Measurements from ENCODE around the gene AKAP13.

DNA sequence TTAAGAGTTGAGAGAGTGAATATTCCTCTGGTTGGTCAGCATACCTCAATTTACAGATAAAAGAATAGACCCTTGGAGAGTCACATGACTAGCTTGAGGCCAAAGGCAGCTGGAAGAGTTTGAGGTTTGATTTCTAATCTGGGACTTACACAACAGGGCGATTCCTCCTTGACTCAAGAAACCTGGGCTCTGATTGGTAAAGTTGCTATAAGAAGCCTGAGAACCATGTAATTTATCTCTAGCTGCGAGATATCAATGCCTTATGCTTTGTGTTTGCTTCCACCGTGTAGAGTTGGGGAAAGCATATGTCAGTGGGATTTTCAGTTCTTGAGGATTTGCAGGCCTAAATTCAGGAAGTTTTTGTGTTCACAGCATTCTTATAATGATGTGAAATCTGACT lies 208.3 kb downstream of the AKAP13 start:
- TF ChIP-seq, protein P1, sequence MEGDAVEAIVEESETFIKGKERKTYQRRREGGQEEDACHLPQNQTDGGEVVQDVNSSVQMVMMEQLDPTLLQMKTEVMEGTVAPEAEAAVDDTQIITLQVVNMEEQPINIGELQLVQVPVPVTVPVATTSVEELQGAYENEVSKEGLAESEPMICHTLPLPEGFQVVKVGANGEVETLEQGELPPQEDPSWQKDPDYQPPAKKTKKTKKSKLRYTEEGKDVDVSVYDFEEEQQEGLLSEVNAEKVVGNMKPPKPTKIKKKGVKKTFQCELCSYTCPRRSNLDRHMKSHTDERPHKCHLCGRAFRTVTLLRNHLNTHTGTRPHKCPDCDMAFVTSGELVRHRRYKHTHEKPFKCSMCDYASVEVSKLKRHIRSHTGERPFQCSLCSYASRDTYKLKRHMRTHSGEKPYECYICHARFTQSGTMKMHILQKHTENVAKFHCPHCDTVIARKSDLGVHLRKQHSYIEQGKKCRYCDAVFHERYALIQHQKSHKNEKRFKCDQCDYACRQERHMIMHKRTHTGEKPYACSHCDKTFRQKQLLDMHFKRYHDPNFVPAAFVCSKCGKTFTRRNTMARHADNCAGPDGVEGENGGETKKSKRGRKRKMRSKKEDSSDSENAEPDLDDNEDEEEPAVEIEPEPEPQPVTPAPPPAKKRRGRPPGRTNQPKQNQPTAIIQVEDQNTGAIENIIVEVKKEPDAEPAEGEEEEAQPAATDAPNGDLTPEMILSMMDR (IDR thresholded peaks at IDR 0.05), result no peak
- no peak for TF ChIP-seq POLR2A (IDR thresholded peaks at IDR 0.05)

Measured in testis (tissue), 2 donors.